PC-9 (cell line): ENCODE measurements around the gene PIAS4. TPM values are rescaled to one million over a fixed set of nuclear protein-coding genes. Genes with fewer than 3 reads are reported as not detected.

ENCODE experiments used
- BruUV-seq: library from RNA; stranded (reverse); fragments of 400-500 nt; replicated peaks from 2 replicates; lab custom pipeline; 2021; lab: Mats Ljungman, UMichigan
- CTCF ChIA-PET: fragments of 300-600 bp; sonication (Branson Sonifier 250); formaldehyde crosslinking; loops from one replicate; lab custom pipeline; 2022; ENCODE audit warnings: antibody characterized with exemption; lab: Charles Lee
- POLR2A ChIA-PET: fragments of 300-600 bp; sonication (Branson Sonifier 250); formaldehyde crosslinking; loops from one replicate; lab custom pipeline; 2022; ENCODE audit warnings: antibody characterized with exemption; ENCODE audit not compliant: unreplicated experiment; lab: Charles Lee
- DNase-seq, 2 experiments: peaks; one replicate each; pipeline versions ENCODE4 v3.0.0 to v3.0.0-alpha.2; 2015 to 2022; ENCODE audit warnings: mixed read lengths in 1 of 2
- H2AFZ ChIP-seq: fragments of 200-600 bp; sonication (generic); 2 replicates; pipeline ENCODE4 v1.8.1; 2017; ENCODE audit warnings: antibody characterized with exemption
- H3F3A ChIP-seq: fragments of 200-600 bp; sonication (generic); 2 replicates; pipeline ENCODE4 v1.8.1; 2017; ENCODE audit warnings: antibody characterized with exemption, mild to moderate bottlenecking, low read depth; ENCODE audit not compliant: insufficient read depth
- H3K27ac ChIP-seq: fragments of 200-600 bp; sonication (generic); 2 replicates; pipeline ENCODE4 v1.6.1; 2016; ENCODE audit warnings: mixed run types
- H3K27me3 ChIP-seq: fragments of 200-600 bp; sonication (generic); 2 replicates; pipeline ENCODE4 v1.6.1; 2016; ENCODE audit warnings: low read depth, mixed run types; ENCODE audit not compliant: insufficient read depth
- H3K36me3 ChIP-seq: fragments of 200-600 bp; sonication (generic); 2 replicates; pipeline ENCODE4 v1.6.1; 2016; ENCODE audit warnings: low read depth, mixed run types
- H3K4me1 ChIP-seq: fragments of 200-600 bp; sonication (generic); replicated peaks from 2 replicates; pipeline ENCODE4 v1.6.1; 2016; ENCODE audit warnings: mixed run types; ENCODE audit not compliant: insufficient read depth
- H3K4me2 ChIP-seq: fragments of 200-600 bp; sonication (generic); 2 replicates; pipeline ENCODE4 v1.6.1; 2017; ENCODE audit warnings: mixed run types
- H3K4me3 ChIP-seq: fragments of 200-600 bp; sonication (generic); 2 replicates; pipeline ENCODE4 v1.6.1; 2016; ENCODE audit warnings: mixed run types
- H3K79me2 ChIP-seq: fragments of 200-600 bp; sonication (generic); 2 replicates; pipeline ENCODE4 v1.6.1; 2017; ENCODE audit warnings: low read depth, mixed run types
- H3K9me2 ChIP-seq: fragments of 200-600 bp; sonication (generic); 2 replicates; pipeline ENCODE4 v1.8.1; 2017; ENCODE audit warnings: mild to moderate bottlenecking; ENCODE audit not compliant: insufficient read depth
- H3K9me3 ChIP-seq: fragments of 200-600 bp; sonication (generic); 2 replicates; pipeline ENCODE4 v1.8.1; 2016; ENCODE audit warnings: low read depth; ENCODE audit not compliant: insufficient read depth
- H4K20me1 ChIP-seq: fragments of 200-600 bp; sonication (generic); 2 replicates; pipeline ENCODE4 v1.8.1; 2017; ENCODE audit not compliant: insufficient read depth
- CTCF ChIP-seq: fragments of 200-600 bp; sonication (generic); conservative IDR thresholded peaks from 2 replicates; pipeline ENCODE4 v1.6.1; 2017; ENCODE audit warnings: mixed run types, antibody characterized with exemption, mild to moderate bottlenecking, moderate library complexity
- EZH2 ChIP-seq: fragments of 200-600 bp; sonication (generic); IDR thresholded peaks from 2 replicates; pipeline ENCODE4 v1.8.0; 2017; ENCODE audit warnings: antibody characterized with exemption, low read depth
- intact Hi-C: fragments of 100-400 bp; cut with micrococcal nuclease; formaldehyde crosslinking; loops from one replicate; pipeline ENCODE4 v1.10.0; 2022; ENCODE audit not compliant: unreplicated experiment
- total RNA-seq: library from RNA; stranded (reverse); gene quantifications from 2 replicates; pipeline ENCODE4 v1.2.3, GENCODE V29; 2021

The PIAS4 gene
- total RNA-seq, 1 experiment from 2014 or later, result 26.5 TPM

GRCh38 chr19:4083677-4084546, 76.4 kb downstream of the PIAS4 start:
- POLR2A ChIA-PET, result no interaction called here
- intact Hi-C loops, result loop anchor here (1.0 kb wide), 1 partner anchor 18 kb away; the partner anchor contains the start of gene ZBTB7A
- H2AFZ ChIP-seq, result no peak overlapping the region
- no peaks in the 10 kb centered on the region for H3K9me3 ChIP-seq
- no peaks in the 10 kb centered on the region for H3K27me3 ChIP-seq
- TF ChIP-seq CTCF, result no peak
- TF ChIP-seq EZH2, result no peak
- CTCF ChIA-PET, result no interaction called here
- no peaks in the 10 kb centered on the region for H3K9me2 ChIP-seq
- no peaks in the 10 kb centered on the region for H3K36me3 ChIP-seq
- peak; percentile 82 to 86 for DNase-seq
- peak overlapping the region; percentile 80 for H3K27ac ChIP-seq
- H4K20me1 ChIP-seq, result no peaks in the 10 kb centered on the region
- BruUV-seq, result no TSS peak
- peaks cover 31% of the 10 kb centered on the region for H3K4me1 ChIP-seq
- H3K4me3 ChIP-seq, result peak overlapping the region; percentile 43; the same call in 1 of the 2 replicates
- peaks cover 29% of the 10 kb centered on the region; the same call in 1 of the 2 replicates for H3F3A ChIP-seq
- H3K79me2 ChIP-seq, result no peaks in the 10 kb centered on the region
- H3K4me2 ChIP-seq, result peak overlapping the region; percentile 72

GRCh38 chr19:4084547-4084877, 77.0 kb downstream of the PIAS4 start:
- peak overlapping the region; percentile 43; the same call in 1 of the 2 replicates for H3K4me3 ChIP-seq
- H3K27me3 ChIP-seq, result no peaks in the 10 kb centered on the region
- H3K9me3 ChIP-seq, result no peaks in the 10 kb centered on the region
- H3K79me2 ChIP-seq, result no peaks in the 10 kb centered on the region
- no peak overlapping the region for H2AFZ ChIP-seq
- peak overlapping the region; percentile 72 for H3K4me2 ChIP-seq
- ChIA-PET POLR2A (no interaction called here), CTCF (no interaction called here)
- no peaks in the 10 kb centered on the region for H3K9me2 ChIP-seq
- H3K27ac ChIP-seq, result peak overlapping the region; percentile 80
- intact Hi-C loops, result loop anchor here (1.0 kb wide), 1 partner anchor 18 kb away; the partner anchor contains the start of gene ZBTB7A
- no TSS peak for BruUV-seq
- DNase-seq, result no peak
- H3K4me1 ChIP-seq, result peaks cover 31% of the 10 kb centered on the region
- TF ChIP-seq CTCF (no peak), EZH2 (no peak)
- H4K20me1 ChIP-seq, result no peaks in the 10 kb centered on the region
- H3K36me3 ChIP-seq, result no peaks in the 10 kb centered on the region
- peaks cover 29% of the 10 kb centered on the region; the same call in 1 of the 2 replicates for H3F3A ChIP-seq

GRCh38 chr19:4086411-4086867, 78.9 kb downstream of the PIAS4 start:
- ChIA-PET POLR2A (no interaction called here), CTCF (no interaction called here)
- peak in 1 of 2 experiments; percentile 74 for DNase-seq

More at GRCh38 chr19:4086411-4086867, 78.9 kb downstream of the PIAS4 start:
- peaks cover 29% of the 10 kb centered on the region; the same call in 1 of the 2 replicates for H3F3A ChIP-seq
- H3K79me2 ChIP-seq, result no peaks in the 10 kb centered on the region
- no peaks in the 10 kb centered on the region for H3K27me3 ChIP-seq
- H3K9me3 ChIP-seq, result no peaks in the 10 kb centered on the region
- no TSS peak for BruUV-seq
- no peaks in the 10 kb centered on the region for H4K20me1 ChIP-seq
- H3K27ac ChIP-seq, result peak overlapping the region; percentile 47
- no peaks in the 10 kb centered on the region for H3K36me3 ChIP-seq
- H3K4me3 ChIP-seq, result no peak overlapping the region
- TF ChIP-seq CTCF (no peak), EZH2 (no peak)
- no peaks in the 10 kb centered on the region for H3K9me2 ChIP-seq
- H3K4me1 ChIP-seq, result peaks cover 31% of the 10 kb centered on the region
- H2AFZ ChIP-seq, result no peak overlapping the region
- peak overlapping the region; percentile 44; the same call in 1 of the 2 replicates for H3K4me2 ChIP-seq
- intact Hi-C loops, result no loop called here
